AG04450 (cell line): ENCODE measurements around the gene ST6GAL2. TPM values are rescaled to one million over a fixed set of nuclear protein-coding genes. Genes with fewer than 3 reads are reported as not detected.

Experiments used
- CTCF ChIA-PET: fragments of 300-600, 350-600 bp; formaldehyde crosslinking; extraction: SDS; loops from one replicate; lab custom pipeline; 2022; ENCODE audit warnings: antibody characterized with exemption, inconsistent platforms; lab: Charles Lee
- POLR2A ChIA-PET: fragments of 350-600 bp; formaldehyde crosslinking; extraction: SDS; loops from one replicate; lab custom pipeline; 2021; ENCODE audit warnings: antibody characterized with exemption, inconsistent platforms; lab: Yijun Ruan, JAX
- DNase-seq: peaks from one replicate; pipeline ENCODE4 v3.0.0-alpha.2; 2011; ENCODE audit warnings: low read depth, low spot score
- H3K27ac ChIP-seq: one replicate; pipeline ENCODE4 v1.5.1; 2012; ENCODE audit warnings: low read depth, low read length, control low read depth
- H3K27me3 ChIP-seq: one replicate; pipeline ENCODE4 v1.6.0; 2012; ENCODE audit warnings: low read length; ENCODE audit not compliant: control insufficient read depth, insufficient read depth
- H3K4me3 ChIP-seq: 2 replicates; pipeline ENCODE4 v1.5.1; 2011; ENCODE audit warnings: mild to moderate bottlenecking, low read depth, low read length, control low read depth
- H3K9me3 ChIP-seq: 2 replicates; pipeline ENCODE4 v1.5.1; 2012; ENCODE audit warnings: low read length; ENCODE audit not compliant: control insufficient read depth, insufficient read depth
- CTCF ChIP-seq: IDR thresholded peaks from 2 replicates; pipeline ENCODE4 v1.5.1; 2011; ENCODE audit warnings: low read depth, low read length, control low read depth, inconsistent platforms
- polyA plus RNA-seq: library from polyadenylated mRNA; depleted of rRNA; stranded (reverse); fragments of >200 nt; gene quantifications from 2 replicates; pipeline ENCODE4 v1.2.3, GENCODE V29; 2011

The ST6GAL2 gene
- polyA plus RNA-seq, 1 experiment: 0.06 TPM

GRCh38 chr2:106853631-106854030, 32.3 kb downstream of the ST6GAL2 start:
- DNase-seq: no peak
- ChIA-PET CTCF (no interaction called here), POLR2A (no interaction called here)
- Histone ChIP-seq H3K27me3 (no peaks in the 10 kb centered on the region), H3K9me3 (no peaks in the 10 kb centered on the region), H3K4me3 (no peak overlapping the region), H3K27ac (no peak overlapping the region)
- TF ChIP-seq CTCF: no peak

GRCh38 chr2:106851881-106852501, 34.0 kb downstream of the ST6GAL2 start:
- H3K27me3 ChIP-seq: no peaks in the 10 kb centered on the region
- no peak overlapping the region for H3K27ac ChIP-seq
- DNase-seq: no peak
- POLR2A ChIA-PET: no interaction called here
- no peak overlapping the region for H3K4me3 ChIP-seq
- H3K9me3 ChIP-seq: no peaks in the 10 kb centered on the region
- TF ChIP-seq CTCF: no peak
- CTCF ChIA-PET: no interaction called here

- ChIA-PET CTCF (no interaction called here), POLR2A (no interaction called here)
- Histone ChIP-seq H3K4me3 (no peak overlapping the region), H3K9me3 (no peaks in the 10 kb centered on the region), H3K27ac (no peak overlapping the region), H3K27me3 (no peaks in the 10 kb centered on the region)
- DNase-seq: no peak
- TF ChIP-seq CTCF: no peak
Measured at GRCh38 chr2:106851087-106851874, 34.7 kb downstream of the ST6GAL2 start.

GRCh38 chr2:106849253-106849652, 36.7 kb downstream of the ST6GAL2 start:
- ChIA-PET POLR2A (no interaction called here), CTCF (no interaction called here)
- Histone ChIP-seq H3K27me3 (no peaks in the 10 kb centered on the region), H3K9me3 (no peaks in the 10 kb centered on the region), H3K4me3 (no peak overlapping the region), H3K27ac (no peak overlapping the region)
- TF ChIP-seq CTCF: no peak
- DNase-seq: no peak

GRCh38 chr2:106847366-106847765, 38.6 kb downstream of the ST6GAL2 start:
- Histone ChIP-seq H3K27ac (no peak overlapping the region), H3K4me3 (no peak overlapping the region), H3K27me3 (no peaks in the 10 kb centered on the region), H3K9me3 (peaks cover 5% of the 10 kb centered on the region; the same call in 1 of the 2 replicates)
- no peak for DNase-seq
- CTCF ChIA-PET: no interaction called here
- POLR2A ChIA-PET: no interaction called here
- TF ChIP-seq CTCF: no peak
